ENCODE data around the gene C1orf21. TPM values are rescaled to one million over a fixed set of nuclear protein-coding genes. Genes with fewer than 3 reads are reported as not detected.
A peak's percentile ranks its signal among the peaks of the same experiment; 100 is the strongest.

The C1orf21 gene
- total and polyA plus RNA-seq, 10 donors: 9.7 to 60.4 (median 26.7) TPM

- no peak for DNase-seq
- Histone ChIP-seq H3K27ac (no peak overlapping the region), H3K36me3 (no peaks in the 10 kb centered on the region), H3K4me1 (peaks cover 0 to 17% (median under 1%) of the 10 kb centered on the region in 6 donors), H3K4me3 (no peak overlapping the region), H3K27me3 (replicated peaks in 1 of 7) (no peaks in the 10 kb centered on the region), H3K9me3 (peaks cover 0 to 7% (median 0%) of the 10 kb centered on the region in 8 donors)
- WGBS, 5 donors: 55 to 74% (median 62%) methylated on average over 3 of the region's 3 CpGs
- no peak for TF ChIP-seq CTCF (IDR thresholded peaks at IDR 0.05 in 8 of 11, conservative IDR thresholded peaks at IDR 0.05 in 3 of 11)
- TF ChIP-seq POLR2A (IDR thresholded peaks at IDR 0.05): no peak
- no peak for TF ChIP-seq POLR2AphosphoS5 (IDR thresholded peaks at IDR 0.05)
- intact Hi-C loops (cut with DNase I; ENCODE audit: low total_unique reads): no loop called here
Observed at GRCh38 chr1:184557423-184558347, 170.9 kb downstream of the C1orf21 start.

- Histone ChIP-seq H3K9me3 (peaks cover 0 to 7% (median 0%) of the 10 kb centered on the region in 8 donors), H3K27me3 (replicated peaks in 1 of 7) (no peaks in the 10 kb centered on the region), H3K36me3 (no peaks in the 10 kb centered on the region), H3K4me1 (peaks cover 0 to 23% (median 6%) of the 10 kb centered on the region in 6 donors), H3K4me3 (no peak overlapping the region), H3K27ac (no peak overlapping the region)
- TF ChIP-seq CTCF (IDR thresholded peaks at IDR 0.05 in 8 of 11, conservative IDR thresholded peaks at IDR 0.05 in 3 of 11) (no peak), POLR2A (IDR thresholded peaks at IDR 0.05) (no peak), POLR2AphosphoS5 (IDR thresholded peaks at IDR 0.05) (no peak)
- no peak for DNase-seq
- intact Hi-C loops (cut with DNase I; ENCODE audit: low total_unique reads): no loop called here
Observed at GRCh38 chr1:184558691-184559090, 171.9 kb downstream of the C1orf21 start.

- H3K36me3 ChIP-seq: no peaks in the 10 kb centered on the region
- 91 to 100% (median 100%) methylated on average over 1 of the region's 1 CpG for WGBS, 5 donors
- TF ChIP-seq POLR2A (IDR thresholded peaks at IDR 0.05) (no peak), CTCF (IDR thresholded peaks at IDR 0.05 in 8 of 11, conservative IDR thresholded peaks at IDR 0.05 in 3 of 11) (no peak)
- no peak overlapping the region for H3K4me3 ChIP-seq
- intact Hi-C loops (cut with DNase I; ENCODE audit: low total_unique reads): no loop called here
- H3K4me1 ChIP-seq: peaks cover 0 to 23% (median 6%) of the 10 kb centered on the region in 6 donors
- no peak overlapping the region for H3K27ac ChIP-seq
- no peaks in the 10 kb centered on the region for H3K27me3 ChIP-seq (replicated peaks in 1 of 7)
- peaks cover 0 to 7% (median 0%) of the 10 kb centered on the region in 8 donors for H3K9me3 ChIP-seq
- no peak for DNase-seq
Observed at GRCh38 chr1:184559117-184559713, 172.4 kb downstream of the C1orf21 start.

GRCh38 chr1:184562806-184563205 is 176.0 kb downstream of the C1orf21 start:
- H3K4me1 ChIP-seq: peaks cover 0 to 18% (median 6%) of the 10 kb centered on the region in 6 donors
- peak overlapping the region in 5 of 8 donors; percentile 52 to 64 (median 59) for H3K27ac ChIP-seq
- no peaks in the 10 kb centered on the region for H3K27me3 ChIP-seq (replicated peaks in 1 of 7)
- no peaks in the 10 kb centered on the region for H3K36me3 ChIP-seq
- 48 to 75% (median 63%) methylated on average over 1 of the region's 1 CpG for WGBS, 5 donors
- intact Hi-C loops (cut with DNase I; ENCODE audit: low total_unique reads): no loop called here
- H3K9me3 ChIP-seq: peaks cover 0 to 7% (median 0%) of the 10 kb centered on the region in 8 donors
- DNase-seq: no peak
- TF ChIP-seq CTCF (IDR thresholded peaks at IDR 0.05 in 8 of 11, conservative IDR thresholded peaks at IDR 0.05 in 3 of 11): no peak
- TF ChIP-seq POLR2AphosphoS5 (IDR thresholded peaks at IDR 0.05): no peak
- TF ChIP-seq POLR2A (IDR thresholded peaks at IDR 0.05): no peak
- H3K4me3 ChIP-seq: no peak overlapping the region
